CD4-positive, alpha-beta memory T cell (primary cell): Measurements from ENCODE around the gene DDRGK1. TPM values are rescaled to one million over a fixed set of nuclear protein-coding genes. Genes with fewer than 3 reads are reported as not detected.

Source experiments
- CTCF ChIA-PET: fragments of 350-600 bp; sonication (Branson Sonifier 250); formaldehyde crosslinking; loops from one replicate; lab custom pipeline; 2021; ENCODE audit warnings: inconsistent platforms; ENCODE audit not compliant: partially characterized antibody; lab: Charles Lee
- POLR2A ChIA-PET: fragments of 350-600 bp; sonication (Branson Sonifier 250); formaldehyde crosslinking; loops from one replicate; lab custom pipeline; 2021; ENCODE audit not compliant: partially characterized antibody; lab: Charles Lee
- DNase-seq, 5 donors: peaks; one replicate each; pipeline versions ENCODE4 v3.0.0 to v3.0.0-alpha.2; 2020 to 2022; ENCODE audit warnings: mixed read lengths in 1 of 5
- H3K27ac ChIP-seq: one replicate; pipeline ENCODE4 v1.7.0; 2013; ENCODE audit warnings: low read depth, low read length
- H3K27me3 ChIP-seq: 2 replicates; pipeline ENCODE4 v1.7.0; 2013; ENCODE audit warnings: mild to moderate bottlenecking, low read length, moderate library complexity; ENCODE audit not compliant: insufficient read depth
- H3K36me3 ChIP-seq: 2 replicates; pipeline ENCODE4 v1.7.0; 2013; ENCODE audit warnings: mild to moderate bottlenecking, low read length, moderate library complexity; ENCODE audit not compliant: insufficient read depth
- H3K4me1 ChIP-seq: 2 replicates; pipeline ENCODE4 v1.7.0; 2013; ENCODE audit warnings: mild to moderate bottlenecking, low read length, moderate library complexity; ENCODE audit not compliant: insufficient read depth
- H3K4me3 ChIP-seq, 2 donors: one replicate each; pipeline ENCODE4 v1.7.0; 2013; ENCODE audit warnings: low read length in 2 of 2, mild to moderate bottlenecking in 1 of 2
- H3K9me3 ChIP-seq, 2 donors: one replicate each; pipeline ENCODE4 v1.7.0; 2013; ENCODE audit warnings: low read length in 2 of 2, control low read depth in 1 of 2; ENCODE audit not compliant: control insufficient read depth in 1 of 2
- H3K27ac Mint-ChIP-seq, 7 donors: one replicate each; pipeline ENCODE4 v1.8.0; 2020 to 2021; ENCODE audit warnings: mixed read lengths in 7 of 7, mild to moderate bottlenecking in 6 of 7, inconsistent platforms in 3 of 7, moderate library complexity in 3 of 7
- H3K27me3 Mint-ChIP-seq, 2 donors: one replicate each; pipeline ENCODE4 v1.8.0; 2020 to 2021; ENCODE audit warnings: mixed read lengths in 2 of 2
- H3K36me3 Mint-ChIP-seq, 2 donors: one replicate each; pipeline ENCODE4 v1.8.0; 2020 to 2021; ENCODE audit warnings: mixed read lengths in 2 of 2, inconsistent platforms in 1 of 2, mild to moderate bottlenecking in 1 of 2
- H3K4me1 Mint-ChIP-seq, 4 donors: one replicate each; pipeline ENCODE4 v1.8.0; 2020 to 2021; ENCODE audit warnings: mixed read lengths in 4 of 4, mild to moderate bottlenecking in 1 of 4
- H3K4me3 Mint-ChIP-seq, 8 donors: one replicate each; pipeline ENCODE4 v1.8.0; 2020 to 2021; ENCODE audit warnings: mixed read lengths in 8 of 8, mild to moderate bottlenecking in 7 of 8, moderate library complexity in 6 of 8, inconsistent platforms in 3 of 8
- H3K9me3 Mint-ChIP-seq, 8 donors: one replicate each; pipeline ENCODE4 v1.8.0; 2020 to 2021; ENCODE audit warnings: mixed read lengths in 8 of 8, mild to moderate bottlenecking in 5 of 8, inconsistent platforms in 3 of 8, moderate library complexity in 1 of 8
- intact Hi-C: fragments of 100-400 bp; cut with micrococcal nuclease; formaldehyde crosslinking; loops from one replicate; pipeline ENCODE4 v1.15.1; 2023
- polyA plus RNA-seq, 2 donors: library from polyadenylated mRNA; unstranded; fragments of 300-500 nt; fragmentation: Illumina TruSeq; gene quantifications; one replicate each; pipeline ENCODE4 v1.2.3, GENCODE V29; 2021
- total RNA-seq, 2 experiments: library from RNA; stranded (reverse); gene quantifications; one replicate each; pipeline ENCODE4 v1.2.3, GENCODE V29; 2021

Gene DDRGK1
- total RNA-seq (10 to 100 TPM; 55.6 to 61.0 TPM), polyA plus RNA-seq (10 to 100 TPM; 35.2 to 53.6 TPM)

- H3K4me3 ChIP-seq = peak within 1 kb of the TSS; percentile 94 to 99
- peak within 1 kb of the TSS; percentile 91 for H3K27ac ChIP-seq
- Mint-ChIP-seq H3K27ac (peak within 1 kb of the TSS; percentile 96 to 97 (median 97)), H3K4me3 (peak within 1 kb of the TSS; percentile 93 to 98 (median 97)), H3K27me3 (no peaks in the 10 kb centered on the region), H3K36me3 (peaks cover 13 to 36% of the 10 kb centered on the region in 2 donors), H3K9me3 (no peaks in the 10 kb centered on the region), H3K4me1 (peaks cover 9 to 38% (median 24%) of the 10 kb centered on the region in 4 donors)
- POLR2A ChIA-PET = interaction anchor here (0.9 to 2.9 kb wide), 11 partner anchors 14 to 564 kb away, joined by 3 to 29 read pairs (median 4); partner anchors contain the start of genes ADISSP, FASTKD5, MRPS26 and UBOX5
- CTCF ChIA-PET = interaction anchor here (0.6 to 1.0 kb wide), 2 partner anchors 23 to 45 kb away, joined by 3 read pairs; partner anchors contain the start of genes FASTKD5 and UBOX5
- no peaks in the 10 kb centered on the region for H3K27me3 ChIP-seq
- H3K36me3 ChIP-seq = peaks cover 13% of the 10 kb centered on the region
- peak; percentile 86 to 92 (median 91) for DNase-seq
- intact Hi-C loops = loop anchor here (1.0 to 5.0 kb wide), 4 partner anchors 31 to 204 kb away; partner anchors contain the start of genes FASTKD5, LZTS3 and UBOX5
- H3K4me1 ChIP-seq = peaks cover 31% of the 10 kb centered on the region
- H3K9me3 ChIP-seq = no peaks in the 10 kb centered on the region
Measured at GRCh38 chr20:3204124-3204794, at the start of gene DDRGK1. Gene DDRGK1 (minus strand): TSS chr20:3204682. CDS start chr20:3204627, 55 bp downstream.

- no peak for DNase-seq
- H3K4me3 Mint-ChIP-seq = no peak overlapping the region
- Histone ChIP-seq H3K36me3 (peaks cover 12% of the 10 kb centered on the region), H3K27me3 (peaks cover 7% of the 10 kb centered on the region), H3K4me3 (no peak overlapping the region), H3K9me3 (no peaks in the 10 kb centered on the region), H3K27ac (no peak overlapping the region), H3K4me1 (peaks cover 10% of the 10 kb centered on the region)
- H3K27ac Mint-ChIP-seq = no peak overlapping the region
- intact Hi-C loops = no loop called here
- peaks cover 30 to 34% of the 10 kb centered on the region in 2 donors for H3K36me3 Mint-ChIP-seq
- ChIA-PET POLR2A (no interaction called here), CTCF (interaction anchor here (1.6 kb wide), 1 partner anchor 33 kb away, joined by 4 read pairs; no protein-coding TSS in a partner anchor)
- H3K4me1 Mint-ChIP-seq = no peaks in the 10 kb centered on the region
- peaks cover 3 to 6% of the 10 kb centered on the region in 2 donors for H3K27me3 Mint-ChIP-seq
- H3K9me3 Mint-ChIP-seq = no peaks in the 10 kb centered on the region
Measured at GRCh38 chr20:3251806-3252205, 47.3 kb upstream of the DDRGK1 start.

- peaks cover 3% of the 10 kb centered on the region for H3K36me3 ChIP-seq
- H3K4me3 ChIP-seq = no peak overlapping the region
- Mint-ChIP-seq H3K4me1 (no peaks in the 10 kb centered on the region), H3K36me3 (peaks cover 16 to 20% of the 10 kb centered on the region in 2 donors), H3K9me3 (no peaks in the 10 kb centered on the region), H3K27me3 (peaks cover 3 to 8% of the 10 kb centered on the region in 2 donors), H3K27ac (no peak overlapping the region), H3K4me3 (no peak overlapping the region)
- H3K27me3 ChIP-seq = peaks cover 7% of the 10 kb centered on the region
- H3K27ac ChIP-seq = no peak overlapping the region
- POLR2A ChIA-PET = no interaction called here
- CTCF ChIA-PET = interaction anchor here (1.6 to 3.3 kb wide), 2 partner anchors 31 kb away, joined by 4 to 15 read pairs; no protein-coding TSS in a partner anchor
- H3K4me1 ChIP-seq = peaks cover 10% of the 10 kb centered on the region
- intact Hi-C loops = no loop called here
- DNase-seq = no peak
- no peaks in the 10 kb centered on the region for H3K9me3 ChIP-seq
Measured at GRCh38 chr20:3250091-3250504, 45.6 kb upstream of the DDRGK1 start.

GRCh38 chr20:3248993-3249347 lies 44.5 kb upstream of the DDRGK1 start:
- Mint-ChIP-seq H3K4me3 (peak overlapping the region in 4 of 8 donors; percentile 17 to 71 (median 34)), H3K27ac (no peak overlapping the region), H3K9me3 (no peaks in the 10 kb centered on the region), H3K36me3 (peaks cover 10 to 12% of the 10 kb centered on the region in 2 donors), H3K4me1 (no peaks in the 10 kb centered on the region), H3K27me3 (peaks cover 3 to 15% of the 10 kb centered on the region in 2 donors)
- CTCF ChIA-PET = interaction anchor here (1.0 to 3.3 kb wide), 3 partner anchors 9 to 68 kb away, joined by 3 to 15 read pairs (median 3); no protein-coding TSS in a partner anchor
- Histone ChIP-seq H3K4me1 (peaks cover 10% of the 10 kb centered on the region), H3K27ac (no peak overlapping the region), H3K27me3 (peaks cover 7% of the 10 kb centered on the region), H3K9me3 (no peaks in the 10 kb centered on the region), H3K36me3 (peaks cover 3% of the 10 kb centered on the region), H3K4me3 (no peak overlapping the region)
- intact Hi-C loops = no loop called here
- no peak for DNase-seq
- POLR2A ChIA-PET = no interaction called here

DNA sequence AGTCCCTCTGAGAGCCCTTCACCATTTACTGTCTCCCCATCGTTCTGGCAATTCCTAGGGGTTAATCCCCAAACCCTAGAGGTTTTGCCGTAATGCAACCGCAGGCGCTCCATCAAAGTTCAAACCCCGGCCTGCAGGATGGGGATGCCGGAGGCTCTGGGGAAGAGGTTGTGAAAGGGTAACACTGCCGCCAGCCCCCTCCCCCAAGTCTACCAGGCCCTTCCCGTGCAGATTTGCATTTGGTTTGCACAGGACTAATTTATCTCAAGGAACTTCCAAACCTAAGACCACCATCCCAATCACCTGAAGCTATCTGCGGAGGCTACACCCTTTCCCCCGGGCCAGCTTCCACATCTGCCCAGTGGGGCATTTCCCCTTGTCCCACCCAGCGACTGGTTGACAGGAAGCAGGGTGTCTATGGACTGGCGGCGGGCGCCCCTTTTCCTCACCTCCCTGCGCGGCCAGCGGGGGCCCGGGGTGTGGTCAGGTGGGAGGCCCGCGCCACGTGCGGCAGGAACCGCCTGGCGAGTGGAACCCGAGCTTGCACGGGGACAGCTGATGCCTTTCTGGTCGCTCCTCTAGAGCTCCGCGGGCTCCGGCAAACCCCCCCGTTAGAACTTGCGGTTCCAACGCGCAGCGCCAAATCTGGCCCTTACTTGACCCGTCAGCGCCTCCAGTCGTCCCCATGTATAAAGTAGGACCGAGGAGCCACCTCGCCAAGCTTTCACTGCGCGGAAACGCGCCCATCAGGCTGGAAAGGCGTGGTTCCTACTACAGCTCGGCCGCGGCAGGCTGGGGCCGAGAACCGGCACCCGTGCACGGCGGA lies 43.9 kb upstream of the DDRGK1 start:
- Mint-ChIP-seq H3K36me3 (peaks cover 8 to 12% of the 10 kb centered on the region in 2 donors), H3K4me3 (peak overlapping the region in 5 of 8 donors; percentile 17 to 71 (median 52)), H3K4me1 (no peaks in the 10 kb centered on the region), H3K27ac (peak overlapping the region in 1 of 7 donors; percentile 50), H3K27me3 (peaks cover 4 to 15% of the 10 kb centered on the region in 2 donors), H3K9me3 (no peaks in the 10 kb centered on the region)
- H3K36me3 ChIP-seq = peaks cover 3% of the 10 kb centered on the region
- intact Hi-C loops = no loop called here
- H3K27me3 ChIP-seq = peaks cover 7% of the 10 kb centered on the region
- DNase-seq = peak in 1 of 5 donors; percentile 9
- CTCF ChIA-PET = interaction anchor here (1.0 to 3.3 kb wide), 3 partner anchors 9 to 68 kb away, joined by 3 to 15 read pairs (median 3); no protein-coding TSS in a partner anchor
- POLR2A ChIA-PET = interaction anchor here (0.7 kb wide), 1 partner anchor 195 kb away, joined by 3 read pairs; no protein-coding TSS in a partner anchor
- H3K27ac ChIP-seq = no peak overlapping the region
- peaks cover 10% of the 10 kb centered on the region for H3K4me1 ChIP-seq
- no peak overlapping the region for H3K4me3 ChIP-seq
- no peaks in the 10 kb centered on the region for H3K9me3 ChIP-seq

DNA sequence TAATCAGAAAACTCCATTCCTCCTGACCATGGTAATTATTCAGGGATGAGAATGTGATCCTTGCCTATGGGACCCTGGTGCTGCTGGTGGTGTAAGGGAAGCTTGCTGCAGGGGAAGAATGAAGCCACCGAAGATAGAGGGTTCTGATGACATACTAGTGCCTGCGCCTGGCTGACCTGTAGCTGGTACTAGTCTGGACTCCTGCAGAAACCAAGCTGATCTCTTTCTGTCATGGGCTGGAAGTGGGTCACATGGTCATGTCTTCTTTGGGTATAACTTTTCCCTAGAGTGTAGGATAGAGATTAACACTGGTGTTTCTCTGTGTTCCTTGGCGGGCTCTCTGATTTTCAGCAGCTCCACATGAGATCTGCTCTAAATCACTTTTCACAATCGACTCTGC lies 43.2 kb upstream of the DDRGK1 start:
- H3K4me1 ChIP-seq = peaks cover 10% of the 10 kb centered on the region
- DNase-seq = no peak
- POLR2A ChIA-PET = interaction anchor here (0.7 kb wide), 1 partner anchor 194 kb away, joined by 3 read pairs; no protein-coding TSS in a partner anchor
- H3K27me3 ChIP-seq = peaks cover 7% of the 10 kb centered on the region
- intact Hi-C loops = no loop called here
- CTCF ChIA-PET = interaction anchor here (3.3 kb wide), 1 partner anchor 29 kb away, joined by 15 read pairs; no protein-coding TSS in a partner anchor
- H3K9me3 ChIP-seq = no peaks in the 10 kb centered on the region
- H3K27ac ChIP-seq = no peak overlapping the region
- no peak overlapping the region for H3K4me3 ChIP-seq
- peaks cover 4 to 15% of the 10 kb centered on the region in 2 donors for H3K27me3 Mint-ChIP-seq
- H3K4me1 Mint-ChIP-seq = no peaks in the 10 kb centered on the region
- H3K36me3 Mint-ChIP-seq = peaks cover 6 to 10% of the 10 kb centered on the region in 2 donors
- H3K9me3 Mint-ChIP-seq = no peaks in the 10 kb centered on the region
- peak overlapping the region in 3 of 8 donors; percentile 25 to 53 (median 32) for H3K4me3 Mint-ChIP-seq
- peaks cover 1% of the 10 kb centered on the region for H3K36me3 ChIP-seq
- H3K27ac Mint-ChIP-seq = no peak overlapping the region
